ENCODE results near the gene RIC8B. TPM values are rescaled to one million over a fixed set of nuclear protein-coding genes. Genes with fewer than 3 reads are reported as not detected.

RIC8B gene
- polyA plus RNA-seq, 1 donor (not counting 4 experiments of a cell fraction or from before 2014, with no cell fraction given) = 6.8 TPM

- no peak for FAIRE-seq
- Histone ChIP-seq H2AFZ (ENCODE audit: control insufficient read depth, low read length) (no peak overlapping the region), H3K4me3 (ENCODE audit: control insufficient read depth in 2 of 3, extremely low read depth in 1 of 3, insufficient read depth in 2 of 3, low read depth in 1 of 3, low read length in 3 of 3) (no peak overlapping the region), H3K4me1 (ENCODE audit: control insufficient read depth, extremely low read depth, insufficient read depth, low read length) (peaks cover 3% of the 10 kb centered on the region), H3K9ac (ENCODE audit: control insufficient read depth, extremely low read depth, insufficient read depth, low read length) (no peak overlapping the region), H3K4me2 (ENCODE audit: control insufficient read depth, extremely low read depth, insufficient read depth, low read depth, low read length) (no peak overlapping the region), H3K27ac (ENCODE audit: control insufficient read depth, insufficient read depth, low read length) (no peak overlapping the region), H3K27me3 (ENCODE audit: control insufficient read depth, extremely low read depth, insufficient read depth, low read length) (no peaks in the 10 kb centered on the region), H3K9me3 (ENCODE audit: control insufficient read depth, low read depth, low read length) (no peaks in the 10 kb centered on the region), H3K36me3 (ENCODE audit: control insufficient read depth in 2 of 2, extremely low read depth in 1 of 2, insufficient read depth in 2 of 2, low read length in 2 of 2) (no peaks in the 10 kb centered on the region), H3K9me1 (ENCODE audit: control insufficient read depth, extremely low read depth, insufficient read depth, low read length) (no peaks in the 10 kb centered on the region), H3K79me2 (ENCODE audit: control insufficient read depth, insufficient read depth, low read length) (no peaks in the 10 kb centered on the region), H4K20me1 (ENCODE audit: control insufficient read depth, extremely low read depth, insufficient read depth, low read length) (no peaks in the 10 kb centered on the region)
- TF ChIP-seq CTCF (optimal IDR thresholded peaks at IDR 0.05 in 1 of 3, IDR thresholded peaks at IDR 0.05 in 1 of 3, conservative IDR thresholded peaks at IDR 0.05 in 1 of 3; ENCODE audit: extremely low read depth in 1 of 3, insufficient read depth in 2 of 3, low read length in 3 of 3) (no peak), EZH2 (IDR thresholded peaks at IDR 0.05; ENCODE audit: low read length) (no peak)
- dilution Hi-C loops (cut with MboI; ENCODE audit: extremely low pct_ligation_motif_present, low sequenced_read_pairs) = no loop called here
- DNase-seq (ENCODE audit: low read depth, low spot score) = no peak
Observed at GRCh38 chr12:106907846-106908245, 133.4 kb downstream of the RIC8B start.

GRCh38 chr12:106908561-106908960, 134.1 kb downstream of the RIC8B start:
- Histone ChIP-seq H3K9me1 (ENCODE audit: control insufficient read depth, extremely low read depth, insufficient read depth, low read length) (no peaks in the 10 kb centered on the region), H3K27me3 (ENCODE audit: control insufficient read depth, extremely low read depth, insufficient read depth, low read length) (no peaks in the 10 kb centered on the region), H3K4me2 (ENCODE audit: control insufficient read depth, extremely low read depth, insufficient read depth, low read depth, low read length) (no peak overlapping the region), H3K36me3 (ENCODE audit: control insufficient read depth in 2 of 2, extremely low read depth in 1 of 2, insufficient read depth in 2 of 2, low read length in 2 of 2) (no peaks in the 10 kb centered on the region), H3K27ac (ENCODE audit: control insufficient read depth, insufficient read depth, low read length) (no peak overlapping the region), H3K9me3 (ENCODE audit: control insufficient read depth, low read depth, low read length) (no peaks in the 10 kb centered on the region), H3K9ac (ENCODE audit: control insufficient read depth, extremely low read depth, insufficient read depth, low read length) (no peak overlapping the region), H3K79me2 (ENCODE audit: control insufficient read depth, insufficient read depth, low read length) (no peaks in the 10 kb centered on the region), H2AFZ (ENCODE audit: control insufficient read depth, low read length) (no peak overlapping the region), H3K4me3 (ENCODE audit: control insufficient read depth in 2 of 3, extremely low read depth in 1 of 3, insufficient read depth in 2 of 3, low read depth in 1 of 3, low read length in 3 of 3) (no peak overlapping the region), H4K20me1 (ENCODE audit: control insufficient read depth, extremely low read depth, insufficient read depth, low read length) (no peaks in the 10 kb centered on the region), H3K4me1 (ENCODE audit: control insufficient read depth, extremely low read depth, insufficient read depth, low read length) (no peaks in the 10 kb centered on the region)
- FAIRE-seq = no peak
- dilution Hi-C loops (cut with MboI; ENCODE audit: extremely low pct_ligation_motif_present, low sequenced_read_pairs) = no loop called here
- no peak for DNase-seq (ENCODE audit: low read depth, low spot score)
- no peak for TF ChIP-seq CTCF (optimal IDR thresholded peaks at IDR 0.05 in 1 of 3, IDR thresholded peaks at IDR 0.05 in 1 of 3, conservative IDR thresholded peaks at IDR 0.05 in 1 of 3; ENCODE audit: extremely low read depth in 1 of 3, insufficient read depth in 2 of 3, low read length in 3 of 3)
- no peak for TF ChIP-seq EZH2 (IDR thresholded peaks at IDR 0.05; ENCODE audit: low read length)

Measured in keratinocyte (primary cell).